H1 (cell line): ENCODE results near the gene CYP11A1. TPM values are rescaled to one million over a fixed set of nuclear protein-coding genes. Genes with fewer than 3 reads are reported as not detected.

Experiments used
- CTCF ChIA-PET: fragments of 300-600 bp; sonication (Branson Sonifier 250); formaldehyde crosslinking; loops from one replicate; lab custom pipeline; 2021; ENCODE audit not compliant: partially characterized antibody; lab: Charles Lee
- POLR2A ChIA-PET: fragments of 300-600 bp; sonication (Branson Sonifier 250); formaldehyde crosslinking; loops from one replicate; lab custom pipeline; 2021; ENCODE audit warnings: inconsistent platforms; ENCODE audit not compliant: partially characterized antibody; lab: Charles Lee
- DNase-seq, 2 experiments: peaks; one replicate each; pipeline versions ENCODE4 v3.0.0 to v3.0.0-alpha.2; 2010 to 2022; ENCODE audit warnings: low spot score in 2 of 2, low read depth in 1 of 2, mixed read lengths in 1 of 2
- FAIRE-seq: peaks from 2 replicates; lab custom pipeline; 2011; peaks lifted over from hg19 to GRCh38; lab: Jason Lieb, UNC
- H2AFZ ChIP-seq: 2 replicates; pipeline ENCODE4 v1.8.1; 2012; ENCODE audit warnings: low read length, inconsistent platforms
- H2AK5ac ChIP-seq: 2 replicates; pipeline ENCODE4 v1.6.1; 2013; ENCODE audit warnings: low read depth, low read length
- H2BK120ac ChIP-seq: replicated peaks from 2 replicates; pipeline ENCODE3; 2013; ENCODE audit warnings: low read depth, low read length, inconsistent platforms
- H2BK12ac ChIP-seq: 2 replicates; pipeline ENCODE4 v1.6.1; 2013; ENCODE audit warnings: low read depth, low read length
- H2BK15ac ChIP-seq: 2 replicates; pipeline ENCODE4 v1.6.1; 2013; ENCODE audit warnings: low read length
- H2BK20ac ChIP-seq: 2 replicates; pipeline ENCODE4 v1.6.1; 2013; ENCODE audit warnings: low read length
- H2BK5ac ChIP-seq: 2 replicates; pipeline ENCODE4 v1.6.1; 2013; ENCODE audit warnings: low read depth, low read length
- H3K14ac ChIP-seq: 2 replicates; pipeline ENCODE4 v1.6.1; 2013; ENCODE audit warnings: inconsistent platforms; ENCODE audit not compliant: insufficient read length
- H3K18ac ChIP-seq: 2 replicates; pipeline ENCODE4 v1.6.1; 2013; ENCODE audit warnings: low read length; ENCODE audit errors: extremely low read depth
- H3K23ac ChIP-seq: 2 replicates; pipeline ENCODE4 v1.6.1; 2013; ENCODE audit warnings: inconsistent platforms; ENCODE audit not compliant: insufficient read length
- H3K23me2 ChIP-seq: 2 replicates; pipeline ENCODE4 v1.6.1; 2013; ENCODE audit warnings: low read depth, low read length
- H3K27ac ChIP-seq: 2 replicates; pipeline ENCODE4 v1.6.1; 2011; ENCODE audit warnings: low read depth, low read length, inconsistent platforms
- H3K27me3 ChIP-seq, 4 experiments: replicated peaks in 1 of 4; 1 replicate in 1 of 4; 2 replicates in 3 of 4; pipeline versions ENCODE4 v1.6.1 to v1.8.1; 2011 to 2013; ENCODE audit warnings: low read length in 3 of 4, mild to moderate bottlenecking in 3 of 4, inconsistent platforms in 2 of 4, mixed read lengths in 2 of 4, moderate library complexity in 1 of 4; ENCODE audit not compliant: control insufficient read depth in 3 of 4, insufficient read depth in 3 of 4; ENCODE audit errors: extremely low read depth in 1 of 4
- H3K36me3 ChIP-seq, 4 experiments: 2 replicates each; pipeline versions ENCODE4 v1.6.1 to v1.8.1; 2011 to 2013; ENCODE audit warnings: mild to moderate bottlenecking in 4 of 4, low read length in 3 of 4, moderate library complexity in 2 of 4, control low read depth in 1 of 4, inconsistent platforms in 1 of 4; ENCODE audit not compliant: insufficient read depth in 4 of 4, control insufficient read depth in 2 of 4
- H3K4ac ChIP-seq: replicated peaks from 2 replicates; pipeline ENCODE3; 2013; ENCODE audit warnings: low read length, low read depth, mixed read lengths, inconsistent platforms; ENCODE audit not compliant: insufficient read length
- H3K4me1 ChIP-seq, 4 experiments: replicated peaks in 1 of 4; 1 replicate in 1 of 4; 2 replicates in 3 of 4; pipeline versions ENCODE4 v1.6.1 to v1.8.1; 2011 to 2013; ENCODE audit warnings: low read length in 3 of 4, inconsistent platforms in 2 of 4, mixed read lengths in 1 of 4; ENCODE audit not compliant: insufficient read depth in 4 of 4, control insufficient read depth in 3 of 4
- H3K4me2 ChIP-seq, 2 experiments: 2 replicates each; pipeline versions ENCODE4 v1.6.1 to v1.8.1; 2011 to 2013; ENCODE audit warnings: low read depth in 2 of 2, low read length in 2 of 2, control low read depth in 1 of 2, inconsistent platforms in 1 of 2, mild to moderate bottlenecking in 1 of 2; ENCODE audit not compliant: insufficient read depth in 1 of 2
- H3K4me3 ChIP-seq, 4 experiments: fragments of 200-600, 300-600 bp in 1 of 4; sonication (generic), shearing (Covaris generic), sonication (Bioruptor Twin) in 1 of 4; 2 replicates each; pipeline versions ENCODE4 v1.5.1 to v1.8.1; 2011 to 2016; ENCODE audit warnings: low read length in 4 of 4, low read depth in 3 of 4, control low read depth in 2 of 4, inconsistent platforms in 2 of 4, mild to moderate bottlenecking in 2 of 4, mixed read lengths in 1 of 4, moderate library complexity in 1 of 4; ENCODE audit not compliant: insufficient read depth in 2 of 4; ENCODE audit errors: extremely low read depth in 1 of 4
- H3K56ac ChIP-seq: replicated peaks from 2 replicates; pipeline ENCODE3; 2013; ENCODE audit warnings: low read depth, mild to moderate bottlenecking, mixed read lengths, low read length, inconsistent platforms; ENCODE audit not compliant: insufficient read length
- H3K79me1 ChIP-seq: 2 replicates; pipeline ENCODE4 v1.6.1; 2013; ENCODE audit warnings: low read depth, low read length, control low read depth
- H3K79me2 ChIP-seq, 2 experiments: 2 replicates each; pipeline versions ENCODE4 v1.6.1 to v1.8.1; 2012 to 2013; ENCODE audit warnings: low read length in 2 of 2, mild to moderate bottlenecking in 2 of 2, inconsistent platforms in 1 of 2; ENCODE audit not compliant: insufficient read depth in 2 of 2, control insufficient read depth in 1 of 2
- H3K9ac ChIP-seq, 4 experiments: replicated peaks in 1 of 4; 1 replicate in 1 of 4; 2 replicates in 3 of 4; pipeline versions ENCODE4 v1.6.1 to v1.8.1; 2011 to 2013; ENCODE audit warnings: low read depth in 3 of 4, low read length in 3 of 4, control low read depth in 2 of 4, mild to moderate bottlenecking in 2 of 4, moderate library complexity in 2 of 4, inconsistent platforms in 1 of 4; ENCODE audit errors: extremely low read depth in 1 of 4
- H3K9me3 ChIP-seq, 2 experiments: 2 replicates each; pipeline versions ENCODE4 v1.6.1 to v1.8.1; 2012 to 2013; ENCODE audit warnings: mild to moderate bottlenecking in 2 of 2, moderate library complexity in 2 of 2, control low read depth in 1 of 2, inconsistent platforms in 1 of 2, low read depth in 1 of 2, low read length in 1 of 2, mixed read lengths in 1 of 2; ENCODE audit not compliant: insufficient read depth in 2 of 2
- H4K20me1 ChIP-seq, 2 experiments: replicated peaks in 1 of 2; 2 replicates each; pipeline versions ENCODE3 to v1.8.1; 2011 to 2013; ENCODE audit warnings: inconsistent platforms in 2 of 2, low read length in 2 of 2, mild to moderate bottlenecking in 1 of 2; ENCODE audit not compliant: insufficient read depth in 2 of 2, control insufficient read depth in 1 of 2
- H4K5ac ChIP-seq: 2 replicates; pipeline ENCODE4 v1.6.1; 2013; ENCODE audit warnings: low read length, low read depth, mixed read lengths, inconsistent platforms; ENCODE audit not compliant: insufficient read length
- H4K8ac ChIP-seq: 2 replicates; pipeline ENCODE4 v1.8.0; 2013; ENCODE audit warnings: mild to moderate bottlenecking, moderate library complexity, low read length, inconsistent platforms; ENCODE audit not compliant: insufficient read depth; ENCODE audit errors: extremely low read depth
- H4K91ac ChIP-seq: replicated peaks from 2 replicates; pipeline ENCODE3; 2013; ENCODE audit warnings: low read length, mixed read lengths, inconsistent platforms; ENCODE audit not compliant: insufficient read length
- CTCF ChIP-seq, 3 experiments: IDR thresholded peaks; 1 replicate in 2 of 3; 2 replicates in 1 of 3; pipeline versions ENCODE4 v1.5.1 to v1.6.1; 2011; ENCODE audit warnings: low read length in 3 of 3, mild to moderate bottlenecking in 3 of 3, inconsistent platforms in 2 of 3, low read depth in 1 of 3, moderate library complexity in 1 of 3; ENCODE audit not compliant: insufficient read depth in 1 of 3; ENCODE audit errors: control extremely low read depth in 1 of 3
- GABPA ChIP-seq: IDR thresholded peaks from 2 replicates; pipeline ENCODE4 v1.6.1; 2011; ENCODE audit warnings: mild to moderate bottlenecking, low read length, moderate library complexity, borderline replicate concordance; ENCODE audit not compliant: insufficient read depth
- GTF2F1 ChIP-seq: IDR thresholded peaks from 2 replicates; pipeline ENCODE4 v1.6.1; 2012; ENCODE audit warnings: low read depth, low read length, improper control_type of control experiment, borderline replicate concordance
- JUND ChIP-seq: IDR thresholded peaks from 2 replicates; pipeline ENCODE4 v1.6.1; 2011; ENCODE audit warnings: mild to moderate bottlenecking, improper control_type of control experiment, low read length
- RAD21 ChIP-seq, 2 experiments: IDR thresholded peaks in 1 of 2; conservative IDR thresholded peaks in 1 of 2; 2 replicates each; pipeline ENCODE4 v1.6.1; 2011; ENCODE audit warnings: low read depth in 2 of 2, low read length in 2 of 2, improper control_type of control experiment in 1 of 2, inconsistent platforms in 1 of 2, mild to moderate bottlenecking in 1 of 2, moderate library complexity in 1 of 2
- SIN3A ChIP-seq, 2 experiments: IDR thresholded peaks in 1 of 2; conservative IDR thresholded peaks in 1 of 2; 2 replicates each; pipeline ENCODE4 v1.6.1; 2011 to 2012; ENCODE audit warnings: low read length in 2 of 2, improper control_type of control experiment in 1 of 2, low read depth in 1 of 2, mild to moderate bottlenecking in 1 of 2
- YY1 ChIP-seq: IDR thresholded peaks from 2 replicates; pipeline ENCODE4 v1.6.1; 2011; ENCODE audit warnings: low read depth, mild to moderate bottlenecking, low read length
- WGBS, 2 experiments: shearing (Covaris generic) in 1 of 2; methylation state at CpG; one replicate each; pipeline versions ENCODE4 v1.1.6 to v1.1.7; 2013 to 2015; ENCODE audit warnings: low lambda C conversion rate in 2 of 2, mixed read lengths in 2 of 2, inconsistent platforms in 1 of 2, low coverage in 1 of 2, missing lambda C conversion rate in 1 of 2; ENCODE audit not compliant: insufficient replicate concordance in 2 of 2, insufficient coverage in 1 of 2, insufficient read length in 1 of 2; ENCODE audit errors: extremely low coverage in 1 of 2, missing lambda C conversion rate in 1 of 2; 5-methylcytosine and 5-hydroxymethylcytosine counted together
- polyA plus RNA-seq, 7 experiments: library from polyadenylated mRNA; depleted of rRNA in 3 of 7; stranded (reverse) in 5 of 7; unstranded in 2 of 7; fragments of >200 nt in 5 of 7; fragments of 200-250 nt in 2 of 7; gene quantifications; 1 replicate in 5 of 7; 2 replicates in 1 of 7; 4 replicates in 1 of 7; pipeline versions ENCODE4 v1.2.1 to v1.2.3, GENCODE V29; 2011 to 2013; ENCODE audit warnings: missing spikeins in 2 of 7, mixed read lengths in 2 of 7
- total RNA-seq: library from RNA; stranded (reverse); fragmentation: NEBNext Ultra II Directional; extraction: Animal tissue kit (Norgen Biotek cat#: 25700); gene quantifications from 2 replicates; pipeline ENCODE4 v1.2.1, GENCODE V29; 2021

The CYP11A1 gene
- total and polyA plus RNA-seq, 2 of the 8 experiments (the other 6 are each of a cell fraction or from before 2014, with no cell fraction given) = 1.9 to 7.2 TPM

DNA sequence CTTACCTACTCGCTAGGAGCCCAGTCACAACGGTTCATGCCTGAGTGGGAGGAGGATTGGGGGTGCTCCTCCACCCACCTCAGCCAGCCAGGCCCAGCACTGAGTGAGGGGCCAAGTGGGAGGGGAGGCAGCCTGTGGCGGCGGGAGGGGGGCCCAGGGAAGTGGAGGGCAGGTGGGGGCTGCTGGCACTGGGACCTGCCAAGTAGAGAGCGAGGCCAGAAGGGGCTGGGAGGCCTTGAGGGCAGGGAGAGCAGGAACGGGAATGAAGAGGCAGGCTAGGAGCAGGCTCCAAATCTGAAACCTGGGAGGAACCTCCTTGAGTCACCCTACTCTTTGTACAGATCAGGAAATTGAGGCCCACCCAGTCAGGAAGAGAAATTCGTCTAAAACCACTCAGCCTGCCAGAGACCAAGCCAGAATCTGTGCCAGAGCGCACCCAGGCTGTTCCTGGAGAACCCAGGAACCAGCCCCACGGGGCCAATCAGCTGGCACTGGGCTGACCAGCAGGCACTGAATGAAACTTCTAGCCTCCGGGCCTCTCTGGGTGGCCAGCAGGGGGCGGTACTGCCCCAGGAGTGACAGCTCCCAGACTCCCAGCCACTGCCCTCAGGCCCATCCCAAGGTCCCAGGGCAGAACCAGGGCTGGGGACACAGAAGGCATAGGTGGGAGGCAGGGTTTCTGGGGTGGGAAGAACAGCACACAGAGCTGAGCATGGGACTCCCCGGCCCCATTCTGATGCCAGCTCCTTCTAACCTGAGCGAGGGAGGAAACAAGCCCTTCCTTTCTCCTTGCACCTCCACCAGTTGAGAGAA lies 14.8 kb upstream of the CYP11A1 start:
- Histone ChIP-seq H3K27me3 (no peaks in the 10 kb centered on the region), H3K23me2 (no peaks in the 10 kb centered on the region), H3K14ac (no peak overlapping the region), H3K79me2 (no peaks in the 10 kb centered on the region), H2AFZ (no peak overlapping the region), H2BK20ac (no peak overlapping the region), H2BK15ac (0 out of 2 replicates have a peak overlapping the region, but pooled peaks have one; percentile 88), H3K4me1 (peaks cover 0 to 18% (median 11%) of the 10 kb centered on the region in 4 experiments; a peak in 5 of 7 replicates), H3K56ac (no peak overlapping the region), H3K4ac (no peak overlapping the region), H3K79me1 (no peaks in the 10 kb centered on the region), H4K8ac (no peak overlapping the region), H3K36me3 (no peaks in the 10 kb centered on the region), H2BK120ac (no peak overlapping the region), H3K4me3 (no peak overlapping the region), H4K5ac (no peak overlapping the region), H4K20me1 (no peaks in the 10 kb centered on the region), H2BK12ac (no peak overlapping the region), H3K18ac (no peak overlapping the region), H3K4me2 (no peak overlapping the region), H3K9me3 (no peaks in the 10 kb centered on the region), H2AK5ac (no peak overlapping the region), H2BK5ac (no peak overlapping the region), H3K23ac (no peak overlapping the region), H3K27ac (no peak overlapping the region), H3K9ac (no peak overlapping the region), H4K91ac (no peak overlapping the region)
- 43% methylated on average over 10 of the region's 13 CpGs; no CpG with 5 or more reads in 1 of the 2 experiments for WGBS, 2 experiments
- TF ChIP-seq RAD21 (IDR thresholded peaks at IDR 0.05 in 1 of 2, conservative IDR thresholded peaks at IDR 0.05 in 1 of 2; ENCODE audit: low read depth in 2 of 2, low read length in 2 of 2) (peak; percentile 98 to 100), GABPA (peak; percentile 48; the same call in 1 of the 2 replicates), YY1 (no peak), GTF2F1 (no peak), SIN3A (conservative IDR thresholded peaks at IDR 0.05 in 1 of 2, IDR thresholded peaks at IDR 0.05 in 1 of 2; ENCODE audit: low read depth in 1 of 2, low read length in 2 of 2) (peak in 1 of 2 experiments; percentile 94; a peak in 2 of 4 replicates), JUND (peak; percentile 39; the same call in 1 of the 2 replicates), CTCF (IDR thresholded peaks at IDR 0.05; ENCODE audit: control extremely low read depth in 1 of 3, insufficient read depth in 1 of 3, low read depth in 1 of 3, low read length in 3 of 3) (peak; percentile 85 to 98 (median 94))
- POLR2A ChIA-PET = interaction anchor here (0.8 to 2.6 kb wide), 5 partner anchors 50 to 79 kb away, joined by 3 to 9 read pairs (median 5); partner anchors contain the start of genes SEMA7A and UBL7
- DNase-seq (peak; percentile 78 to 96), FAIRE-seq (no peak)
- CTCF ChIA-PET = interaction anchor here (0.7 to 36.8 kb wide), 40 partner anchors 9 to 485 kb away, joined by 3 to 1311 read pairs (median 4); partner anchors contain the start of genes SEMA7A and UBL7
